K562 (cell line): ENCODE data around the gene MLH3. TPM values are rescaled to one million over a fixed set of nuclear protein-coding genes. Genes with fewer than 3 reads are reported as not detected.

ENCODE experiments used
- E2F6 ChIP-seq, 2 experiments: IDR thresholded peaks; 2 replicates each; pipeline ENCODE4 v1.6.1; 2011; ENCODE audit warnings: borderline replicate concordance in 1 of 2, control low read depth in 1 of 2, low read depth in 1 of 2, low read length in 1 of 2, mild to moderate bottlenecking in 1 of 2, mixed read lengths in 1 of 2, moderate library complexity in 1 of 2; ENCODE audit not compliant: insufficient read depth in 1 of 2, insufficient read length in 1 of 2, poor library complexity in 1 of 2, severe bottlenecking in 1 of 2; ENCODE audit errors: extremely low read depth in 1 of 2
- E2F8 ChIP-seq: fragments of 450-650 bp; IDR thresholded peaks from 2 replicates; pipeline ENCODE4 v1.7.1; 2018; ENCODE audit warnings: mild to moderate bottlenecking, low read depth; ENCODE audit not compliant: partially characterized antibody
- GTF2A2 ChIP-seq: IDR thresholded peaks from 2 replicates; pipeline ENCODE4 v1.6.1; 2016; ENCODE audit warnings: mild to moderate bottlenecking, missing genetic modification characterization, missing compliant biosample characterization
- ILK ChIP-seq: fragments of 450-650 bp; IDR thresholded peaks from 2 replicates; pipeline ENCODE4 v1.6.1; 2016; ENCODE audit warnings: missing genetic modification characterization, low read depth, mild to moderate bottlenecking, missing compliant biosample characterization, moderate library complexity, borderline replicate concordance
- KAT8 ChIP-seq: fragments of 450-650 bp; IDR thresholded peaks from 2 replicates; pipeline ENCODE4 v1.6.1; 2016; ENCODE audit warnings: low read depth, mild to moderate bottlenecking
- KHSRP ChIP-seq: fragments of 450-650 bp; IDR thresholded peaks from 2 replicates; pipeline ENCODE4 v1.6.1; 2017
- NCOA1 ChIP-seq: fragments of 450-650 bp; IDR thresholded peaks from 2 replicates; pipeline ENCODE4 v1.6.1; 2016; ENCODE audit warnings: low read depth
- NCOA6 ChIP-seq: fragments of 450-650 bp; IDR thresholded peaks from 2 replicates; pipeline ENCODE4 v1.6.1; 2017; ENCODE audit warnings: mild to moderate bottlenecking
- NR3C1 ChIP-seq: sonication (generic); formaldehyde crosslinking; IDR thresholded peaks from 2 replicates; pipeline ENCODE4 v1.8.1; 2022; ENCODE audit warnings: missing genetic modification reagents
- PHB2 ChIP-seq: fragments of 450-650 bp; IDR thresholded peaks from 2 replicates; pipeline ENCODE4 v1.6.1; 2017; ENCODE audit warnings: low read depth
- POLR2AphosphoS5 ChIP-seq: IDR thresholded peaks from 2 replicates; pipeline ENCODE4 v1.6.1; 2011; ENCODE audit warnings: mild to moderate bottlenecking, low read depth, low read length, moderate library complexity; ENCODE audit not compliant: control insufficient read depth, insufficient read depth
- PURB ChIP-seq: sonication (generic); formaldehyde crosslinking; IDR thresholded peaks from 2 replicates; pipeline ENCODE4 v1.9.0; 2021; ENCODE audit warnings: low read depth, mild to moderate bottlenecking, missing genetic modification reagents
- REST ChIP-seq, 2 experiments: fragments of 450-650 bp; formaldehyde crosslinking in 1 of 2; IDR thresholded peaks; 2 replicates each; pipeline versions ENCODE4 v1.4.0 to v1.6.1; 2014 to 2020; ENCODE audit warnings: mild to moderate bottlenecking in 2 of 2, borderline replicate concordance in 1 of 2, low read depth in 1 of 2
- TAF15 ChIP-seq: fragments of 200-400 bp; formaldehyde crosslinking; IDR thresholded peaks from 2 replicates; pipeline ENCODE4 v1.6.1; 2017; ENCODE audit warnings: mild to moderate bottlenecking, low read depth, low read length, moderate library complexity
- U2AF1 ChIP-seq: fragments of 200-400 bp; formaldehyde crosslinking; optimal IDR thresholded peaks from 2 replicates; pipeline ENCODE3; 2017; ENCODE audit warnings: mild to moderate bottlenecking, low read depth, low read length, moderate library complexity
- ZNF785 ChIP-seq: fragments of 250-450 bp; sonication (Bioruptor Pico); IDR thresholded peaks from 2 replicates; pipeline ENCODE4 v1.4.0; 2020; ENCODE audit warnings: mild to moderate bottlenecking
- polyA plus RNA-seq, 8 experiments: library from polyadenylated mRNA; depleted of rRNA in 4 of 8; stranded (reverse) in 5 of 8; unstranded in 3 of 8; fragments of >200 nt; fragmentation: Nextera tagmentation in 2 of 8; fragmentation: Illumina TruSeq in 1 of 8; extraction: Ambion mirVana in 2 of 8; extraction: Trizol in 1 of 8; gene quantifications; 2 replicates each; pipeline versions ENCODE4 v1.2.1 to v1.2.3, GENCODE V29; 2011 to 2014; ENCODE audit warnings: inconsistent platforms in 1 of 8, missing spikeins in 1 of 8
- total RNA-seq, 7 experiments: library from RNA; depleted of rRNA in 6 of 7; stranded (reverse); fragments of >200 nt in 6 of 7; fragmentation: Illumina TruSeq in 2 of 7; extraction: Trizol in 2 of 7; gene quantifications; 2 replicates each; pipeline versions ENCODE4 v1.2.1 to v1.2.3, GENCODE V29; 2011 to 2021; ENCODE audit warnings: low replicate concordance in 1 of 7

MLH3 gene
- total and polyA plus RNA-seq, 9 of the 15 experiments (the other 6 are each of a cell fraction or from before 2014, with no cell fraction given) = 5.9 to 15.3 (median 10.7) TPM

DNA sequence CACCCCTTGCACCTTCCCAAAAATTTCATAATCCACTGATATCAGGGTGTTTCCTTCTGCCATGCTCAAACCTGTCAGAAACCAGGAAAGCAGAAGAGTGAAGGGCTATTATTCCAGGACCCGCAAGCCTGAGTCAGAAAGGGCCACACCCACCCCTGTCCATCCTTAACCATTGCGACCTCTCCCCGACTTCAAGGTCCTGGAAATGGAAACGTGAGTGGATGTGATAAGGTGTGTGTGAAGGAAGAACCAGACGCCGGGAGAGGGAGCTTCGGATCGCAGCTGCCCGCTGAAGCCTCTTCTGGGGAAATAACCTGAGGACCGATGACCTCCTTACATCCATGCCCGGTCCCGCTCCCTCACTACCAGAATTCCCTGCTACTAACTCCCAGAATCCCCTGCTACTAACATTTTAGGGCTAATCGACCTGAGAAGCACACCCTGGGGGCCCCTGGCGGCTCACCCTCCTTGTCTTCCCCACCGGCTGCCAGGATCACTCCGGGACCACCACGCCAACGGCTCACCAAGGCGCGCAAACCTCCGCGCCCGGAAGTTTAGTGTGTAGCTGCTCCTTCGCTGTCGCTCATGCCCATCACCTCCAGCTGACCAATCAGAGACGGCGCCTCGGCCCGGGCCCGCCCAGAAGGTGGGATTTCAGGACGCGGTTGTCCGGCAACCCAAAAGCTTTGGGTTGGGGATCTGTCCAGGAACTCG, 12.4 kb upstream of the MLH3 start, which contains the start of gene ACYP1 (continued):
- TF ChIP-seq TAF15 (no peak), PURB (CRISPR knock-in tag) (no peak), PHB2 (no peak), KHSRP (no peak), KAT8 (no peak), NCOA1 (no peak), U2AF1 (no peak), REST (IDR thresholded peaks at IDR 0.05; ENCODE audit: borderline replicate concordance) (no peak; the same call in 1 of the 2 replicates), REST (CRISPR knock-in tag; IDR thresholded peaks at IDR 0.05; ENCODE audit: low read depth) (no peak), E2F6 (IDR thresholded peaks at IDR 0.05; ENCODE audit: borderline replicate concordance in 1 of 2, extremely low read depth in 1 of 2, insufficient read depth in 1 of 2, insufficient read length in 1 of 2, low read depth in 1 of 2, low read length in 1 of 2, poor library complexity in 1 of 2, severe bottlenecking in 1 of 2) (peak in 1 of 2 experiments; percentile 17), NCOA6 (no peak), ZNF785 (CRISPR knock-in tag) (no peak), E2F8 (peak; percentile 35), NR3C1 (CRISPR knock-in tag) (no peak), ILK (tag) (no peak), POLR2AphosphoS5 (no peak), GTF2A2 (tag) (no peak)
